Medulla oblongata (tissue), 1 donor: ENCODE measurements around the gene BRD3.
A peak's percentile ranks its signal among the peaks of the same experiment; 100 is the strongest.
"Not testable (repeated sequence)": the region's sequence is repeated elsewhere in the genome, so short reads cannot be mapped to it uniquely, and the experiment has no call there.

Experiments
- DNase-seq: peaks from one replicate; pipeline ENCODE4 v3.0.0-alpha.2; 2015; ENCODE audit errors: extremely low spot score

Gene BRD3

DNA sequence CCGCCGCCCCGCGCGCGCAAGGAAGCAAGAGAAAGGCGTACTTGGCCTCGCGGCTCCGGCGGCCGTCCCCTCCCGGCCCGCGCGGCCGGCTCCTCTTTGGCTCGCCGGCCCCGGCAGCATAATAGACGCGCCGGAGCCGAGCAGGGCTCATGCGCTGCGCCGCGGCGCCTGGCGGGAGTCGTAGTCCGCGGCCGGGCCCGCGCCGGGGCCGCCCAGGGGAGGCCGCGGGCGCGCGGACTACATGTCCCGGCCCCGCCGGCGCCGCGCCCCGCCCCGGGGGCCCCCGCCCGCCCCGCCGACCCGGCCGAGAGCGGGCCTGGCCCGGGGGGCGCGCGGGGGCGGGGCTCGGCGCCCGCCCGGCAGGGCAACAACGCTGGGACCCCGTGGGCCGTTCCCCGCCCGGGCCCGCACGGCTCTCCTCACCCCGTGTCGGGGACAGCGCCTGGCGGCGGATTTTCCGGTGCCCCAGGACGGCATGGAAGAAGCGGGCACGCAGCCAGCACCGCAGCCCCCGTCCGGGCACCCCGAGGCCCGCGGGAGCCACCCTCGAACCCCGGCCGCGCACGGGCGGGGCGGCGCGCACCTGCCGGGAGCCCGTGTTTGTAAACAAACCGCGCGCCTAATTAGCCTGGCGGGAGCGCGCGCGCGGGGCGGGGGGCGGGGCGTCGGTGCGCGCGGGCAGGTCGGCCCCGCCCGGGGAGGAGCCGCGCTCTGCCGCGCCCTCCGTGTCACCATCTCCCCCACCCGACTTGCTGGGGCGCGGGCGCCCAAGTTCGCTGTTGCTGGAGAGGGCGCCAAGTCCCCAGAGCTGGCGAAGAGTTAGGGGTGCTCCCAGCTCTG is at the start of gene BRD3:
Gene BRD3, minus strand, starts transcription at position 123 of the 840 bp plus-strand sequence. CDS start 14,549 bp downstream, outside the sequence.
- DNase-seq, result peak; percentile 93

DNA sequence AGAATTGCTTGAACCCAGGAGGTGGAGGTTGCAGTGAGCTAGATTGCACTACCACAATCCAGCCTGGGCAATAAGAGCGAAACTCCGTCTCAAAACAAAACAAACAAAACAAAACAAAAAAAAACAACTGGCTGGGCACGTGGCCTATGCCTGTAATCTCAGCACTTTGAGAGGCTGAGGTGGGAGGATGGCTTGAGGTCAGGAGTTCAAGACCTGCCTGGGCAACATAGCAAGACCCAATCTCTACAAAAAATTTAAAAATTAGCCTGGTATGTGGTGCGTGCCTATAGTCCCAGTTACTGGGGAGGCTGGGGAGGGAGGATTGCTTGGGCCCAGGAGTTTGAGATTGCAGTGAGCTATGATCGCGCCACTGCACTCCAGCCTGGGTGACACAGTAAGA is 44.7 kb upstream of the BRD3 start:
- no peak for DNase-seq

DNA sequence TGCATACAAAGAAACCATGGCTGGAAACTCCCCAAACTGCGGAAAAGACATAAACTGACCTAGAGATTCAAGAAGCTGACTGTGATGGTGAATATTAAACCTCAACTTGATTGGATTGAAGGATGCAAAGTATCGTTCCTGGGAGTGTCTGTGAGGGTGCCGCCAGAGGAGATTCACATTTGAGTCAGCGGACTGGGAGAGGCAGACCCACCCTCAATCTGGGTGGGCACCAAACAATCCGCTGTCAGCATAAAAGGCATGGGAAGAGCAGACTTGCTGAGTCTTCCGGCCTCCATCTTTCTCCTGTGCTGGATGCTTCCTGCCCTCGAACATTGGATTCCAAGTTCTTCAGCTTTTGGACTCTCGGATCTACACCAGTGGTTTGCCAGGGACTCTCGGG is 43.2 kb upstream of the BRD3 start:
- no peak for DNase-seq

DNA sequence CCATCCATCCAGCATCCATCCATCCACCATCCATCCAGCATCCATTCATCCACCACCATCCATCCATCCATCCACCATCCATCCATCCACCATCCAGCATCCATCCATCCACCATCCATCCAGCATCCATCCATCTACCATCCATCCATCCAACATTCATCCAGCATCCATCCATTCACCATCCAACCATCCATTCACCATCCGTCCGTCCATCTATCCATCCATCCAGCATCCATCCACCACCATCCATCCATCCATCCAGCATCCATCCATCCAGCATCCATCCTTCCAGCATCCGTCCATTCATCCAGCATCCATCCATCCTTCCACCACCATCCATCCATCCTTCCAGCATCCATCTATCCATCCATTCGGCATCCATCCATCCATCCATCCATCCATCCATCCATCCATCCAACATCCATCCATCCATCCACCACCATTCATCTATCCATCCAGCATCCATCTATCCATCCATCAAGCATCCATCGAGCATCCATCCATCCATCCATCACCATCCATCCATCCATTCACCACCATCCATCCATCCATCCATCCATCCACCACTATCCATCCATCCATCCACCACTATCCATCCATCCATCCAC is 35.7 kb upstream of the BRD3 start:
- no peak for DNase-seq

DNA sequence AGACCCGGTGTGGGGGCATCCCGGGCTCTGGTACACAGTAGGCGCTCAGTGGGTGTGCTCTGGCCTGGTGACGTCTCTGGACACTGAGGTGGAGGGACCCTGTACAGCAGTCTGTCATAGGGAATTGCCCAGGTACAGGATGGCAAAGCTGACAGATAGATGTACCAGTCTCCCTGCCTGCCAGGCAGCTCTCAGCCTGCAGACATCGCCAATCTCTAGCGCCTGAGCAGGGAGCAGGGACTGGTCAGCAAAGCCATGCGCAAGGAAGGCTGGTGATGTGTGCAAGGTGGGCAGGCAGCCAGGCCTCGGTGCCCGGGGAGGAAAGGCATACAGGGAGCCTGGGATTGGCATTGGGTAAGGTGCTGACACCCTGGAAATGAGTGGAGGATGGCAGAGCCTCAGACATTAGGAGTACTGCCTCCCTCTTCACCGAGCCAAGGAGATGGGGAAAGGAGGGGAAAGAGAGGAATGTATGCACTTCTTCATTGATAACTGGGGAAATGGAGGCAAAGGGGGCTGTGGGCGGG is 33.9 kb upstream of the BRD3 start:
- no peak for DNase-seq

DNA sequence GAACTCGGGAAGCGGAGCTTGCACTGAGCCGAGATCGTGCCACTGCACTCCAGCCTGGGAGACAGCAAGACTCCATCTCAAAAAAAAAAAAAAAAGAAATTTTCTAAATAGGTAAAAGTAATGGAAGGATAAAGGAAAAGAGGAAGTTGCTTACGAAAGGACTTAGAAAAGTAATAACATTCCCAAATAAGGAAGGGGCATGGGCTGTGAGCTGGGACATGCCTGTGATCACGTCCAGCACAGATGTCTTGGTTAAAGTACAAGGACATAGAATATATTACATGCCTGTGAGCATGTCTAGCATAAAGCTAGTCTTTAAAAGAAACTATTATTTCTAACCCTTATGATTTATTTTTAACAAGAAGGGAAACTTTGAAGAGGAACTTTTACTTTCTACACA is 33.3 kb upstream of the BRD3 start:
- DNase-seq, result not testable (repeated sequence)

DNA sequence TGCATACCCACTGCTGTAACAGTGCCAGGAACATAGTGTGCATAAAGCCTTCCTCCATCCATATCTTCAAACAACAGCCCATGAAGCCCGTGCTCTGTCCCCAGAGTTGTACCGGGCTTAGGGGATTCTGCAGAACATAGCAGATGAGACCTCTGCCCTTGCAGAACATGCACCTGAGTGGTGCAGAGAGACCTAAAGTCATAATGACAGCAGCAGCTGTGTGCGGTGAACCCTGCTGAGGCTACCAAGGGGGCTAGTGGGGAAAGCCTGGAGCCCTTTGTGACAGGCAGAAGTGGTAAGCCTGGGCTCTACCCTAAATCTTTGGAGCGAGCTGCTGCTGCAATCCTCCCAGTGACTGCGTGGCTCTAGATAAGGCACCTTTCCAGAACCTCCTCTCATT is 32.2 kb upstream of the BRD3 start:
- no peak for DNase-seq

DNA sequence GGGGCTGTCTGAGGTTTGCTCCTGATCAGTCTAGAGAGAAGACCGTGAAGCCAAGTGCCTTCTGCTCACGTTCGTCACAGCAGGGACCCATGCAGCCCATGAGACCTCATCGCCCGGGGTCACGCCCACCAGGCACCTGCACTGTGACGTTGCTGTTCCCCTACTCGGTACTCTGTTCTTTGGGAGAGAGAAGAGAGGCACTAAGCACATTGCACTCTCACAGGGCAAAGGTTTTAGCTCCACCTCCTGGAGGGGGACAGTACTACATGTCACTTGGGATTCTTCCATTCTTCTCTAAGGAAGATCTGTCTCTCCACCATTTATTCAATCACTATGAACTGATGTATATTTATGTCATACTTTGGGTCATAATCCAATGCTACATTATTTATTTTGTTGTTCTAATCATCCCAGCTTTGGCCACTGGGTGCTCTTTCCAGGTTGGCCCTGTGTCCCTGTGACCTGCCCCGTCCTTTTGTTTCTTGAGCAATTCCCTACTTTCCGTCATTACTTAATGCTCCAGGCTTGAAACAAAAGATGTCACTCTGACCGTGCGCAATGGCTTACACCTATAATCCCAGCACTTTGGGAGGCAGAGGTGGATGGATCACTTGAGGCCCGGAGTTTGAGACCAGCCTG is 31.4 kb upstream of the BRD3 start:
- DNase-seq, result peak; percentile 23

DNA sequence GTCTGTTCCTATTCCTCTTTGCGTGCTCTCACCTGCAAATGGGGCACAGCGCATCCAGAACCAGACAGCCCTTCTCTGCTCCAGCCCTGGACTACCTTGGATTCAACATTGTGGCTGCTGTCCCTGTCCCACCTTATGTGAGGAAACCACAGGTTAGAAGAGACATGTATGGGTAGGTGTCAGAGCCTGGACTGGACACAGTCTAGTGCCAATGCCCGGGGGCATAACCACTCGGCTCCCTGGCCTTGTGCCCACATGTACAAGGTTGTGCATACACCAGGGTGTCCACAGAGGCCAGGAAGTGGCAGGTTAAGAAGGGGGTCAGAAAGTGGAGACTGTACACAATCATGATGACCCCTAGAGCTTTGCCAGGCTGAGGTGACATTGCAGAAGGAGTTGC is 22.1 kb upstream of the BRD3 start:
- DNase-seq, result no peak

DNA sequence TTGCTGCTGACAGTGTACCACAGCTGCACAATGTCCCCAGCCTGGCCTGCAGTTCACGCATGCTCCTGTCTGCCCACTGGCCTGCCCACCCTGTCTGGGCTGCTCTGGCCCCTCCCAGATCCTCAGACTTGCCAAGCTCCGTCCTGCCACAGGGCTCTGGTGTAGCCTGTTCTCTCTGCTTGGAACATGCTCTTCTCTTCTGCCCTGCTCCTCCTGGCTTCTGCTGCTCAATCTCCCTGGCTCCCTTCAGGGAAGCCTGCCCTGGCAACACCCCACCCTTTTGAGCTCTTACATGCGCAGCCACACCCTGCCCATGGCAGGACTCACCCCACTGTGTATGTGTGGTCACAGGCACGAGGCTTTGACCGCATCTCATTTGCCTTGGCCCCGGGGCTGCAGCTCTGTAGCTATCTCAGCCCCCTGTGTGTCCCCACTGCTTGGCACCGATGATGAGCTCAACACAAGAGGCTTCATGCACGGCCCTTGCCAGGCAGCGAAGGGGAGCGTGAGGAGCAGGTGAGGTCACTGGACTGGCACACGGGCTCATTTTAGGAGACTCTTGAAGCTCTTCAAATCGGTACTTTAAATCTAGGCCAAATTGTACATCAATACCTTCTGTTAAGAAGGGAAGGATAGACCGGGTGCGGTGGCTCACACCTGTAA is 20.4 kb upstream of the BRD3 start:
- no peak for DNase-seq

DNA sequence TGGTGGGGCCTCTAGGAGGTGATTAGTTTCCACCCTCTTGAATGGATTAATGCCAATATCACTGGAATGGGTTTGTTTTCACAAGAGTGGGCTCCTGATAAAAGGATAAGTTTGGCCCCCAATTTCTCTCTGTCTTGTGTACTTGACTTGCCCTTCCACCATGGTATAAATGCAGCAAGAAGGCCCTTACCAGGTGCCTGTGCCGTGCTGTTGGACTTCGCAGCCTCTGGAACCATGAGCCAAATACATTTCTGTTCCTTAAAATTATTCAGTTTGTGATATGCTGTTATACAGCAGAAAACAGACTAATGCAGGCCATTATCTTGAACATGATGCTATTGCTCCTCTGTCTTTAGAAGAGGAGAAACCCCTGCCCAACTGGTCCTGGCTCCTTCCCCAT is 17.8 kb upstream of the BRD3 start:
- DNase-seq, result no peak

DNA sequence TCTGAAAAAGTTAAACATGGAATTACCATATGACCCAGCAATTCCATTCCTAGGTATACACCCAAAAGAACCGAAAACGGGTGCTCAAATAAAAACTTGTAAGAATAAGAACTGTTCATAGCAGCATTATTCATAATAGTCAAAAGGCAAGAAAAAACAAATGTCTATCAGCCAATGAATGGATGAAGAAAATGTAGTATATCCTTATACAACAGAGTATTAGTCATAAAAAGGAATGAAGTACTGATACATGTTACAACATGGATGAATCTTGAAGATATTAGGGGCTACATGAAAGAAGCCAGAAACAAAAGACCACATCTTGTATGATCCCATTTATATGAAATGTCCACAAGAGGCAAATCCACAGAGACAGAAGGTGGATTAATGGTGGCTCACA is 15.6 kb upstream of the BRD3 start:
- no peak for DNase-seq

DNA sequence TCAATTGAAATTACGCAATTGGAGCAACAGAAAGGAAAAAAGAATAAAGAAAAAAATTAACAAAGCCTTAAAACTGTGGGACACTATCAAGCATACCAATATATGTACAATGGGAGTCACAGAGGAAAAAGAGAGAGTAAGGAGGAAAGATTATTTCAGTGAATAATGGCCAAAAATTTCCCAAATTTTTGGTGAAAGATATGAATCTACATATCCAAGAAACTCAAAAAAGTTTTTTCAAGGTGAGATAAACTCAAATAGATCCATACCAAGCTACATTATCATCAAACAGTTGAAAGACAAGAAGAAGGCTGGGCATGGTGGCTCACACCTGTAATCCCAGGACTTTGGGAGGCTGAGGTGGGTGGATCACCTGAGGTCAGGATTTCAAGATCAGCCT is 8.8 kb upstream of the BRD3 start:
- no peak for DNase-seq

DNA sequence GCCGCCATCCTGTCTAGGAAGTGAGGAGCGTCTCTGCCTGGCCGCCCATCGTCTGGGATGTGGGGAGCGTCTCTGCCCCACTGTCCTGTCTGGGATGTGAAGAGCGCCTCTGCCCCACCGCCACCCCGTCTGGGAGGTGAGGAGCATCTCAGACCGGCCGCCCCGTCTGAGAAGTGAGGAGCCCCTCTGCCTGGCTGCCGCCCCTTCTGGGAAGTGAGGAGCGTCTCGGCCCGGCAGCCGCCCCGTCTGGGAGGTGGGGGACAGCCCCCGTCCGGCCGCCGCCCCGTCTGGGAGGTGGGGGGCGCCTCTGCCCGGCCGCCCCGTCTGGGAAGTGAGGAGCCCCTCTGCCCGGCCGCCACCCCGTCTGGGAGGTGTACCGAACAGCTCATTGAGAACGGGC is 7.9 kb upstream of the BRD3 start:
- DNase-seq, result not testable (repeated sequence)

DNA sequence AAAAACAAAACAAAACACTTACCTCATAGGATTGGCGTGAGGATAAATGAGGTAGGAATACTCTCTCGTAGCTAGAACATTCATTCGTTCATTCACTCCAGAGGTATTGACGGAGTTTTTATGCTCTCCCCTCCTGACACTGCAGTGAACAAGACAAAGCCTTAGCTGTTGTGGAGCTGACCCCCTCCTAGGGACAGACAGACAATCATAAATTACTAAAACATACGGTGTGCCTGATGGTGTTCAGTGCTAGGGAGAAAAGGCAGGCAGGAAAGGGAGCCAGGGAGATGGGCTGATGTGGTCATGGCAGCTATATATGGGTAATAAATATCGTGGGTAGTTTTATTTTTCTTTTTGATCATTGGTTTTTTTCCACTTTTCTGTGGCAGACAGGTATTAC is 5.7 kb upstream of the BRD3 start:
- DNase-seq, result no peak

DNA sequence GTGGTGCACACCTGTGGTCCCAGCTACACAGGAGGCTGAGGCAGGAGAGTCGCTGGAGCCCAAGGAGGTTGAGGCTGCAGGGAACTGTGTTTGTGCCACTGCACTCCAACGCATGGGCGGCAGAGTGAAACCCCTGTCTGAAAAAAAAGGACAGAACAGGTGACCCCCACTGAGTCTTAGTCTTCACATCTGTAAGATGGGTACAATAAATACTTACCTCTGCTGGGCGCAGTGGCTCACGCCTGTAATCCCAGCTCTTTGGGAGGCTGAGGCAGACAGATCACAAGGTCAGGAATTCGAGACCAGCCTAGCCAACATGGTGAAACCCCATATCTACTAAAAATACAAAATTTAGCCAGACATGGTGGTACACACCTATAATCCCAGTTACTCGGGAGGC is 4.9 kb upstream of the BRD3 start:
- DNase-seq, result not testable (repeated sequence)

DNA sequence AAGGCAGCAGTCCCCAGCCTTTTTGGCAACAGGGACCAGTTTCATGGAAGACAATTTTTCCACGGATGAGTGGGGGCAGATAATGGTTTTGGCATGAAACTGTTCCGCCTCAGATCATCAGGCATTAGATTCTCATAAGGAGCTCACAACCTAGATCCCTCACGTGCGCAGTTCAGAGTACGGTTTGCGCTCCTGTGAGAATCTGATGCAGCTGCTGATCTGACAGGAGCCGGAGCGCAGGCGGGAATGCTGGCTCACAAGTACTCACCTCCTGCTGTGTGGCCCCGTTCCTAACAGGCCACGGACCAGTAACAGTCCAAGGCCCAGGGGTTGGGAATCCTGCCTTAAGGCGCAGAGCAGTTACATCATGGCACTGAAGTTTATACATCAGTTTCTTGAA is 3.3 kb upstream of the BRD3 start:
- DNase-seq, result no peak

DNA sequence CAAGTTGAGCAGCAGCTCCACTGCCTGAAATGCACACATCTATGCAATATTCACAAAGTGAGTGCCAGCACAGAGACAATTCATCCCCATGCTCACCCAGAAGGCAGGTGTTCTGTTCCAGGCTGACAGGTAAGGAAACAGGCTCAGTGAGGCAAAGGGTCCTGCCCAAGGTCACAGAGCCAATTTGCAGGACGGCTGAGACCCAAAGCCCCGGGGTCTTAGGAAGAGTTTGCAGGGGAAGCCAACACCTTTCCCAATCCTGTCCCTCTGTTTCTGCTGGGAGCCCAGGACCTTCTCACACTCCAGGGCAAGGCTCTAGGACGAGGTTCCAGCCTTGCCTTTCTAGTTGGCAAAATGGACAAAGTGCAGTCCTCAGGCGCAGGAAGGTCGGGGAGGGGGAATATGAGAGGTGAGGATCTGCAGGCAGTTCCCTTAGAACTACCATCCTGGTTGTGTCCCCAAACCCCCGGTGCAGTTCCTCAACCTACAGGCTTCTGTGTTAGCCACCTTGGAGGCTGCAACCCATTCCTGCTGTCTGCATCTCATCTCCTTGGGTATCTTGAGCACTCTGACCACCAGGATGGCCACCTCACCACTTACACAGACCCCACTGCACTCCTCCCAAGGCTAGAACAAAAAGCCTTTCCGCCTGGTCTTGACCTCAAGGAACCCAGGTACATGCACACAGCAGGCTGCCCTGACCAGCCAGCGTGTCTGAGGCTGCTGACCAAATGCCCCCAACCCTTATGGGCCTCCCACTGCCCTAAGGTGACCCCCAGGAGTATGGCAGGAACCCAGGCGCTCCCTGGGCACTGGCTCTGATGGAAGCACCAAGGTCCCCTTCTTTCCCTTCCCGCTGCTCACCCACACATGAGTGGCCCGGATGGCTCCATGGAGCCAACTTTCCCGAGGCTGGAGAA is 1.9 kb upstream of the BRD3 start:
- no peak for DNase-seq

DNA sequence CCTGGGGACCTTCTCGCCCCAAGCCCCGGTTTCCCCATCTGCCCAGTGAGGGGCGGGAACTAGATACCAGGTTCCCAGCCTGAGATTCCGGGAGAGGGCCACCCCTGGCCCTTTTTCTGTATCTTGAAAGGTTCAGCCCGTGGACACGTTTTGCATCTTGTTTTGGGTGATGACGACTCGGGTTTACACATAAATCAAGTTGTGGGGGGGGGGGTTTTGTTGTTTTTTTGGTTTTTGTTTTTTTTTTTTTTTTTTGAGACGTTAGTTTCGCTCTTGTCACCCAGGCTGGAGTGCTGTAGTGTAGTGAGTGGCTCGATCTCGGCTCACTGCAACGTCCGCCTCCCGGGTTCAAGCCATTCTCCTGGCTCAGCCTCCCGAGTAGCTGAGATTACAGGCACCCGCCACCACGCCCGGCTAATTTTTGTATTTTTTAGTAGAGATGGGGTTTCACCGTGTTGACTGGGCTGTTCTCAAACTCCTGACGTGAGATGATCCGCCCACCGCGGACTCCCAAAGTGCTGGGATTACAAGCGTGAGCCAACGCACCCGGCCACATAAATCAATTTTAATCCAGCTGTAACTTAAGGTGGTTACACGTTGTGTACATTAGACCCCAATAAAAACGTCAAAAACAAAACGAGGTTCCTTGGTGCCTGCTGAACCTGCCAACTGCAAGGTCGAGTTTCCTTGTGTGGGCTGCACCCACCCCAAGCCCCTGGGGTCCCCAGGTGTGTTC is 1.1 kb upstream of the BRD3 start:
- DNase-seq, result no peak
